HEK293T (cell line): ENCODE results near the gene ANKRD12.

Source experiments
- BHLHE40 ChIP-seq: fragments of 450-650 bp; IDR thresholded peaks from 2 replicates; pipeline ENCODE4 v1.6.1; 2016; ENCODE audit warnings: mild to moderate bottlenecking, moderate library complexity, borderline replicate concordance
- FOXK2 ChIP-seq: fragments of 450-650 bp; IDR thresholded peaks from 2 replicates; pipeline ENCODE4 v1.6.1; 2016; ENCODE audit warnings: mild to moderate bottlenecking
- L3MBTL2 ChIP-seq: fragments of 450-650 bp; conservative IDR thresholded peaks from 2 replicates; pipeline ENCODE4 v1.6.1; 2016; ENCODE audit warnings: mild to moderate bottlenecking
- SUZ12 ChIP-seq: fragments of 450-650 bp; IDR thresholded peaks from 2 replicates; pipeline ENCODE4 v1.6.1; 2016; ENCODE audit warnings: mild to moderate bottlenecking
- TARDBP ChIP-seq: fragments of 450-650 bp; IDR thresholded peaks from 2 replicates; pipeline ENCODE4 v1.6.1; 2016

DNA sequence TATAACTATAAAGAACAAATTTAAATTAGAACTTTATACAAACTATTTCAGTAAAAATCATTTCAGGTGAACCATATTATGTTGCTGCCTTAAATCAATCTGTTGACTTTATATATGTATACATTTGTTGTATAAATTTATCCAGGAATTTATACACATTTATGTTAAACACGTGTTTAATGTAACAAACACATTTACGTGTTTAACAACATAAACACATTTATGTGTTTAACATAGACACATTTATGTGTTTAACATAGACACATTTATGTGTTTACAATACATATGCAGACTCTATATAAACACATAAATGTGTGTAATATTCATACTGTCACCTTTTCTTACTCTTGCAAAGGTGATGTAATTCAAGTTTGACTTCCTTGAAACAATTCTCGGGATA lies 122.6 kb downstream of the ANKRD12 start:
- TF ChIP-seq TARDBP (no peak), BHLHE40 (no peak), L3MBTL2 (no peak), FOXK2 (no peak), SUZ12 (no peak)
